Large intestine (tissue), 3 donors: ENCODE measurements around the gene MT1M. TPM values are rescaled to one million over a fixed set of nuclear protein-coding genes. Genes with fewer than 3 reads are reported as not detected.

Experiments
- DNase-seq, 2 donors: peaks; one replicate each; pipeline versions ENCODE4 v3.0.0 to v3.0.0-alpha.2; 2013
- H3K27ac ChIP-seq: one replicate; pipeline ENCODE4 v1.5.1; 2013; ENCODE audit warnings: low read length
- H3K27me3 ChIP-seq: 2 replicates; pipeline ENCODE4 v1.6.1; 2013; ENCODE audit warnings: low read length; ENCODE audit not compliant: control insufficient read depth, insufficient read depth
- H3K36me3 ChIP-seq: 2 replicates; pipeline ENCODE4 v1.6.1; 2013; ENCODE audit warnings: low read length; ENCODE audit not compliant: control insufficient read depth, insufficient read depth
- H3K4me1 ChIP-seq: one replicate; pipeline ENCODE4 v1.6.1; 2013; ENCODE audit warnings: low read length; ENCODE audit not compliant: control insufficient read depth, insufficient read depth
- H3K4me3 ChIP-seq: one replicate; pipeline ENCODE4 v1.5.1; 2013; ENCODE audit warnings: low read length
- H3K9me3 ChIP-seq: one replicate; pipeline ENCODE4 v1.6.1; 2013; ENCODE audit warnings: mild to moderate bottlenecking, low read depth, low read length, moderate library complexity; ENCODE audit not compliant: control insufficient read depth
- WGBS: methylation state at CpG from one replicate; pipeline ENCODE4 v1.1.5; 2013; ENCODE audit warnings: low lambda C conversion rate; ENCODE audit not compliant: insufficient coverage; 5-methylcytosine and 5-hydroxymethylcytosine counted together
- polyA plus RNA-seq: library from polyadenylated mRNA; unstranded; fragments of 120-200 nt; gene quantifications from one replicate; pipeline ENCODE4 v1.2.1, GENCODE V29; 2013

The MT1M gene
- polyA plus RNA-seq, 1 donor, result 2.5 TPM

- H3K27me3 ChIP-seq, result peaks cover 51% of the 10 kb centered on the region
Observed at GRCh38 chr16:56628486-56629350, 3.7 kb upstream of the MT1M start.

GRCh38 chr16:56629531-56629930 lies 2.9 kb upstream of the MT1M start:
- Histone ChIP-seq H3K4me1 (peaks cover 12% of the 10 kb centered on the region), H3K36me3 (no peaks in the 10 kb centered on the region), H3K27ac (no peak overlapping the region), H3K4me3 (no peak overlapping the region), H3K27me3 (peaks cover 60% of the 10 kb centered on the region), H3K9me3 (no peaks in the 10 kb centered on the region)
- no CpG with 5 or more reads among the region's 3 CpGs for WGBS
- no peak for DNase-seq

More at GRCh38 chr16:56628486-56629350, 3.7 kb upstream of the MT1M start:
- Histone ChIP-seq H3K4me1 (peaks cover 12% of the 10 kb centered on the region), H3K9me3 (no peaks in the 10 kb centered on the region), H3K36me3 (no peaks in the 10 kb centered on the region), H3K27ac (no peak overlapping the region), H3K4me3 (no peak overlapping the region)
- no CpG with 5 or more reads among the region's 9 CpGs for WGBS
- no peak for DNase-seq

- Histone ChIP-seq H3K36me3 (no peaks in the 10 kb centered on the region), H3K9me3 (no peaks in the 10 kb centered on the region), H3K4me3 (no peak overlapping the region), H3K27me3 (peaks cover 64% of the 10 kb centered on the region), H3K4me1 (peaks cover 18% of the 10 kb centered on the region), H3K27ac (no peak overlapping the region)
- no CpG with 5 or more reads among the region's 3 CpGs for WGBS
- DNase-seq, result no peak
Observed at GRCh38 chr16:56630134-56630533, 2.3 kb upstream of the MT1M start.

- H3K27ac ChIP-seq, result no peak overlapping the region
- H3K9me3 ChIP-seq, result no peaks in the 10 kb centered on the region
- WGBS, result no CpG with 5 or more reads among the region's 10 CpGs
- peaks cover 19% of the 10 kb centered on the region for H3K4me1 ChIP-seq
- peaks cover 68% of the 10 kb centered on the region for H3K27me3 ChIP-seq
- no peak for DNase-seq
- no peak overlapping the region for H3K4me3 ChIP-seq
- no peaks in the 10 kb centered on the region for H3K36me3 ChIP-seq
Observed at GRCh38 chr16:56631197-56631596, 1.3 kb upstream of the MT1M start.

GRCh38 chr16:56631832-56632155 lies 665 bp upstream of the MT1M start:
- no peak for DNase-seq
- Histone ChIP-seq H3K36me3 (no peaks in the 10 kb centered on the region), H3K27ac (no peak overlapping the region), H3K4me1 (peaks cover 15% of the 10 kb centered on the region), H3K9me3 (no peaks in the 10 kb centered on the region), H3K4me3 (peak overlapping the region; percentile 35), H3K27me3 (peaks cover 70% of the 10 kb centered on the region)
- WGBS, result no CpG with 5 or more reads among the region's 14 CpGs

- no peak for DNase-seq
- WGBS, result no CpG with 5 or more reads among the region's 6 CpGs
- peaks cover 81% of the 10 kb centered on the region for H3K27me3 ChIP-seq
- H3K9me3 ChIP-seq, result no peaks in the 10 kb centered on the region
- peak overlapping the region; percentile 35 for H3K4me3 ChIP-seq
- no peak overlapping the region for H3K27ac ChIP-seq
- no peaks in the 10 kb centered on the region for H3K36me3 ChIP-seq
- H3K4me1 ChIP-seq, result peaks cover 11% of the 10 kb centered on the region
Observed at GRCh38 chr16:56632848-56633365, 448 bp downstream of the MT1M start.

- Histone ChIP-seq H3K27me3 (peaks cover 88% of the 10 kb centered on the region), H3K27ac (no peak overlapping the region), H3K4me1 (peaks cover 12% of the 10 kb centered on the region), H3K36me3 (no peaks in the 10 kb centered on the region), H3K9me3 (no peaks in the 10 kb centered on the region), H3K4me3 (no peak overlapping the region)
- no CpG with 5 or more reads among the region's 7 CpGs for WGBS
- DNase-seq, result no peak
Observed at GRCh38 chr16:56633535-56633934, 1.1 kb downstream of the MT1M start.

GRCh38 chr16:56634715-56635440 lies 2.4 kb downstream of the MT1M start:
- H3K27me3 ChIP-seq, result peaks cover 92% of the 10 kb centered on the region
- peaks cover 15% of the 10 kb centered on the region for H3K4me1 ChIP-seq
- WGBS, result no CpG with 5 or more reads among the region's 47 CpGs
- no peak for DNase-seq
- no peaks in the 10 kb centered on the region for H3K9me3 ChIP-seq
- H3K36me3 ChIP-seq, result no peaks in the 10 kb centered on the region
- no peak overlapping the region for H3K4me3 ChIP-seq
- no peak overlapping the region for H3K27ac ChIP-seq

- no peaks in the 10 kb centered on the region for H3K9me3 ChIP-seq
- no peaks in the 10 kb centered on the region for H3K36me3 ChIP-seq
- no peak overlapping the region for H3K27ac ChIP-seq
- H3K27me3 ChIP-seq, result peaks cover 92% of the 10 kb centered on the region
- no peak for DNase-seq
- WGBS, result no CpG with 5 or more reads among the region's 40 CpGs
- no peak overlapping the region for H3K4me3 ChIP-seq
- peaks cover 15% of the 10 kb centered on the region for H3K4me1 ChIP-seq
Observed at GRCh38 chr16:56635441-56635967, 3.0 kb downstream of the MT1M start.

GRCh38 chr16:56636616-56637413 lies 4.4 kb downstream of the MT1M start:
- WGBS, result 67% methylated on average over 1 of the region's 9 CpGs
- no peak overlapping the region for H3K4me3 ChIP-seq
- DNase-seq, result no peak
- no peaks in the 10 kb centered on the region for H3K36me3 ChIP-seq
- H3K9me3 ChIP-seq, result no peaks in the 10 kb centered on the region
- H3K27ac ChIP-seq, result no peak overlapping the region
- H3K27me3 ChIP-seq, result peaks cover 94% of the 10 kb centered on the region
- H3K4me1 ChIP-seq, result peaks cover 15% of the 10 kb centered on the region
